GM23248 (cell line): ENCODE results near the gene EXOSC3.

Source experiments
- EZH2 ChIP-seq: fragments of 200-600 bp; sonication (generic); IDR thresholded peaks from 2 replicates; pipeline ENCODE4 v1.6.1; 2018; ENCODE audit warnings: antibody characterized with exemption, mild to moderate bottlenecking; ENCODE audit not compliant: insufficient read depth, poor library complexity, severe bottlenecking
- EZH2phosphoT487 ChIP-seq: fragments of 200-600 bp; sonication (generic); IDR thresholded peaks from 2 replicates; pipeline ENCODE4 v1.6.1; 2018; ENCODE audit warnings: antibody characterized with exemption, moderate library complexity, mild to moderate bottlenecking, low read depth; ENCODE audit not compliant: insufficient read depth

DNA sequence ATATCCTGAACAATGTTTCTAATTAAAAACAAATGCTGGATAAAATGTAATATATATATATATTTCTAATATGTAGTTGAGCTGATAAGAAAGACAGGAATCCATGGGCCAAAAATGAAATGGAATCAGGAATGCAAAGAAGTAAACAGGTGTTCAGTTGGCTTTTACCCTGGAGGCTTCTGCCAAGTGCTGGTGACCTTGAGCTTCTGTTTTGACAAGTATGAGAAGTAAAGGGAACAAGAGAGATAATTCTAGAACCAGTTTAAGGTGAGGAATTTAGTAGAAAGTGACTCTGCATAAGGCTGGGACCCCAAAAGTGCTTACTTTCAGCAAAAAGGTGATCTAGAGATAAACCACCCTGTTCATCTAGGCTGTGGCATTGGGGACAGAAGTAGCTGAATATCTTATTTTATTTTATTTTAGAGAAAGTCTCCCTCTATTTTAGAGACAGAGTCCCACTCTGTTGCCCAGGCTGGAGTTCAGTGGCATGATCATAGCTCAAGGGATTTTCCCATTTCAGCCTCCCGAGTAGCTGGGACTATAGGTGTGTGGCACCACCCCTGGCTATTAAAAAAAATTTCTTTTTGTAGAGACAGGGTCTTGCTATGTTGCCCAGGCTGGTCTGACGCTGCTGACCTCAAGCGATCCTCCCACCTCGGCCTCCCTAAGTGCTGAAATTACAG is 42.8 kb upstream of the EXOSC3 start:
- TF ChIP-seq EZH2phosphoT487 (no peak), EZH2 (no peak)
